22Rv1 (cell line): Measurements from ENCODE around the gene CIROP.

ENCODE experiments used
- H3K27ac ChIP-seq: fragments of 450-650 bp; 2 replicates; pipeline ENCODE4 v1.5.1; 2017
- ZFX ChIP-seq: fragments of 450-650 bp; IDR thresholded peaks from 2 replicates; pipeline ENCODE4 v1.6.1; 2017; ENCODE audit warnings: antibody characterized with exemption, borderline replicate concordance
- TF ChIP-seq, protein P1 (sequence below): fragments of 450-650 bp; IDR thresholded peaks from 2 replicates; pipeline ENCODE4 v1.5.1; 2017; ENCODE audit warnings: mild to moderate bottlenecking

CIROP gene

DNA sequence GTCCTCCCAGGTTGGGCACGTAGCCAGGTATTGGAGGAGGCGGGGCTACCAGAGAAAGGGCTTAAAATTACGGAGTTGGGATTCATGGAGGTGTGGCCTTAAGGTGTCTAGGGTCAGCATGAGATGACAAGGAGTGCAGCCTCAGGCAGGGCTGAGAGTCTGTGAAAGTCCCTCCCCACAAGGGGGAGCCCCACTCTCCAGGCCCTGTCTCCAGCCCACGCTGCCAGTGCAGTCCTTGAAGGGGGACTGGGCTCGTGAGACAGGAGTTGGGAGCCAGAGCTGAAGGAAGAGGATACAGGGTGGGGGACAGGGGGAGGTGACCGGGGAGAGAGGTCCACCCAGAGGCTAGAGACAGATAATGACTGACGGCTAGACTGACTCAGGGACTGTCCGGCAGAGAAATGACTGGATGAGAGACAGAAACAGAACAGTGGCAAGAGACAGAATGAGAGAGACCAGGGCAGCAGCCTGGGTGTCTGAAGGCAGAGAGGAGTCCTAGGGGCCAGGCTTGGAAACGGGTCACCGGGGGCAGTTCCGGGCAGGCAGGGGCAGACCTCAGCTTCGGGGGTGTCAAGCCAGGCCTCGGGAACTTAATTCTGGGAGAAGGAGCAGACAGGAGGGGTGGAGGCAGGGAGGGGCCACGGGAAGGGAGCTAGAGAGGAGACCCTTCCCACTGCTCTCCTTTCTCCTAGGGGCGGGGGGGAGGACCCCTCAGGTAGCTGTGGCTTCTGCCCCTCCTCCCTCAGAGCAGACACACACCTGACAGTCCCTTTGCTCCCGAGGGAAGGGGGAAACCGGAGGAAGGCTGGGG, 48.4 kb downstream of the CIROP start:
- TF ChIP-seq, protein P1, sequence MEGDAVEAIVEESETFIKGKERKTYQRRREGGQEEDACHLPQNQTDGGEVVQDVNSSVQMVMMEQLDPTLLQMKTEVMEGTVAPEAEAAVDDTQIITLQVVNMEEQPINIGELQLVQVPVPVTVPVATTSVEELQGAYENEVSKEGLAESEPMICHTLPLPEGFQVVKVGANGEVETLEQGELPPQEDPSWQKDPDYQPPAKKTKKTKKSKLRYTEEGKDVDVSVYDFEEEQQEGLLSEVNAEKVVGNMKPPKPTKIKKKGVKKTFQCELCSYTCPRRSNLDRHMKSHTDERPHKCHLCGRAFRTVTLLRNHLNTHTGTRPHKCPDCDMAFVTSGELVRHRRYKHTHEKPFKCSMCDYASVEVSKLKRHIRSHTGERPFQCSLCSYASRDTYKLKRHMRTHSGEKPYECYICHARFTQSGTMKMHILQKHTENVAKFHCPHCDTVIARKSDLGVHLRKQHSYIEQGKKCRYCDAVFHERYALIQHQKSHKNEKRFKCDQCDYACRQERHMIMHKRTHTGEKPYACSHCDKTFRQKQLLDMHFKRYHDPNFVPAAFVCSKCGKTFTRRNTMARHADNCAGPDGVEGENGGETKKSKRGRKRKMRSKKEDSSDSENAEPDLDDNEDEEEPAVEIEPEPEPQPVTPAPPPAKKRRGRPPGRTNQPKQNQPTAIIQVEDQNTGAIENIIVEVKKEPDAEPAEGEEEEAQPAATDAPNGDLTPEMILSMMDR: peak; percentile 84
- TF ChIP-seq ZFX: no peak
- H3K27ac ChIP-seq: peak overlapping the region; percentile 90

DNA sequence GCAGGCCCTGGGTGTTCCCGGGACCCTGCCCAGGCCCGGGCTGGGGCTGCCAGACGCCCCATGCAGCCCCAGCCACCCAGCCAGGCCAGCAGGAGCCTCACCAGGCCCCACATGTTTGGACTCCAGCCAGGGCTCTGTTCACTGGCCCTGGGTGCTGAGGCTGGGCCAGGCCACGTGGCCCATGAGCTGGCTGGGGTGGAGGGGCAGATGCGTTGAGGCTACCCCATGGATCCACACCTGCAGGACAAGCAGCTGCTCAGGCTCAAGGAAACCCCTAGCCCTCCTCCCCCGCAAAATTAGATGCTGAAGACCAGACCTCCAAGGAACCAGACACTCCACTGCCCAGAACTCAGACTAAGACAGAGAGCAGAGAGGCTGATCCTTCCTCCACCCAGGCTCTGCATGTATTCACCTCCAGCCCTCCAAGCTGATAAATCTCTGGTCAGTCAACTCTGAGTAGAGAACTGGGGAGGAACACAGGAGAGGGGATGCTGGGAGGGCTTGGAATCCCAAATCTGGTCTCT, 49.1 kb downstream of the CIROP start:
- peak overlapping the region; percentile 90 for H3K27ac ChIP-seq
- TF ChIP-seq ZFX: no peak
- TF ChIP-seq, protein P1: no peak

DNA sequence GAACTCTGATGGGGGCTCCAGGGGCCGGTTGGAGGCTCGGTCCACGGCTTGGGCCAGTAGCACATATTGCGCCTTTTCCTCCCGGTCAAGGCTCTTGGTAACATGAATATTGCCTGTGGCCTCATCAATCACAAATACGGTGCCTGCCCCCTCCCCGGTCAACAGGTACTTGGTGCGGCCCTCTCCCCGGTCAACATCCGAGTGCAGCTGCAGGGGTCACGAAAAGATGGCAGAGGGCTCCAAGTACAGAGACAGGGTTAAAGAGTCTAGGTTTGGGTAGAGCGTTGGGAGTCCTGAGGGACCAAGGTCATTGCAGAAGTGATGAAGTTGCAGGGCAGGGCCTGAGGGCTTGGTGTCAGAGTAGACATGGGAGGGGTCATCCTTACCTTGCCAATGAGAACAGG, 49.6 kb downstream of the CIROP start:
- TF ChIP-seq, protein P1: no peak
- TF ChIP-seq ZFX: no peak
- no peak overlapping the region for H3K27ac ChIP-seq

DNA sequence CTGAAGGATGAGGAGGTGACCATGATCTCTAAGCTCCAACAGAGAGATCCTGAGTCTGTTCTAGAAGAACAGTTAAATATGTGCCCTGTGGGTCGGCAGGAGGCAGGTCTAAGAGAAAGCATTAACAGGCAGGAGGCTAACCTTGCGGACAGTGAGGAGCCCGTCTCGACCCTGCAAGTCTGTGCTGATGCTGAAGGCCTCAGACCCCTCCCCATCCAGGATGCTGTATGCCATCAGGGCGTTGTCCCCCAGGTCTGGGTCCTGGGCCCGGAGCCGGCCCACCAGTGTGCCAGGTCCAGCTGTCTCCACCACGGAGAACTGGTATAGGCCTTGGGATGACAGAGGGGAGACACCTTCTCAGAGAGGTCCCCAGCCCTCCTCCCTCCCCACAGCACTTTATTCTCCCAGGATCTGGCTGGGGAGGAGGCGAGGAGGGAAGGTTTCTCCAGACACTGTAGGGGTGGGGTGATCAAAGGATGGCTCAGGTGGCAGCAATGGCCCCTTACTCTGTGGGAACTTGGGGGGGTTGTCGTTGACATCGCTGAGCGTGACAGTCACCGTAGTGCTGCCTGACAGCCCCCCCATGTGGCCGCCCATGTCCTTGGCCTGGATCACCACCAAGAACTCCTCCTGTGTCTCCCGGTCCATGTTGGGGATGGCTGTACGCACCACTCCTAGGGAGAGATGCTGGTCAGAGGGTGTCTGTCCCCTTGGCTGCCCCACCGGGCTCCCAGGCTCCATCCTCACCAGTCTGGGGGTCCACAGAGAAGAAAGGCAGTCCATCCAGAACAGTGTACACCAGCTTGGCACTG, 50.6 kb downstream of the CIROP start:
- no peak overlapping the region for H3K27ac ChIP-seq
- TF ChIP-seq, protein P1: peak; percentile 22; the same call in 1 of the 2 replicates
- no peak for TF ChIP-seq ZFX

DNA sequence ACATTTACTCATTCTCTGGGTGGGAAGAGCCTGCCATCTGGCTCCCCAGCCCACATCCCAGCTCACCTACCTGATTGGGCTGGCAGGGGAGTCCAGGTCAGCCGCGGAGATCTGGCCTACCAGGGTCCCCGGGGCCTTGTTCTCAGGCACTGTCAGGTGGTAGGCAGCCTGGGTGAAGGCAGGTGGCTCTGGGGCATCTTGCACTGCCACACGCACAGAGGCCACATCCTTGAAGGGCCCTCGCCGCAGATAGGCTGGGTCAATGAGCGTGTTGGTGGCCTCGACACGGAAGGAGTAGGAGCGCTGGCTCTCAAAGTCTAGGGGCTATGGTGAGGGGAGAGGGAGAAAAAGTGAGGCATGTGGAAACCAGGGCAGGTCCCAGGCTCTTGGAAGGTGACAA, 51.4 kb downstream of the CIROP start:
- TF ChIP-seq ZFX: no peak
- TF ChIP-seq, protein P1: no peak
- no peak overlapping the region for H3K27ac ChIP-seq

DNA sequence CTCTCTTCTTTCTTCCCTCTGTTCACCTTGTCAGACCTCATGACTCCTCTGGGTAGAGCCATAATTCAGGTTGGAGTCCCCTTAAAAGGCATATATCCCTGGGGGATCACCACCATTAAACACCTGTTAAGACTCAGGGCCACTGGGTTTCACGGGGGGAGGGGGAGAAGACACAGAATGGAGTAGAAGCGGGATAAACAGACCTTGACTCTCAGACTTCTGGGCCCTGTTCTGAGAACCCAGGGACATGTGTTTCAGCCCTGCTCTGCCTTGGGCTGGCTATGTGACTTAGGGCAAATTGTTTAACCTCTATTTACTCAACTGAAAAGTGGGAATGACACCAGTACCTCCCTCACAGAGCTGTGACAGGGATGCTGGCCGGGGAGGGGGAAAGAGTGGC, 52.1 kb downstream of the CIROP start:
- H3K27ac ChIP-seq: no peak overlapping the region
- TF ChIP-seq, protein P1: no peak
- no peak for TF ChIP-seq ZFX
